ENCODE data around the gene SH3TC2.

The SH3TC2 gene

DNA sequence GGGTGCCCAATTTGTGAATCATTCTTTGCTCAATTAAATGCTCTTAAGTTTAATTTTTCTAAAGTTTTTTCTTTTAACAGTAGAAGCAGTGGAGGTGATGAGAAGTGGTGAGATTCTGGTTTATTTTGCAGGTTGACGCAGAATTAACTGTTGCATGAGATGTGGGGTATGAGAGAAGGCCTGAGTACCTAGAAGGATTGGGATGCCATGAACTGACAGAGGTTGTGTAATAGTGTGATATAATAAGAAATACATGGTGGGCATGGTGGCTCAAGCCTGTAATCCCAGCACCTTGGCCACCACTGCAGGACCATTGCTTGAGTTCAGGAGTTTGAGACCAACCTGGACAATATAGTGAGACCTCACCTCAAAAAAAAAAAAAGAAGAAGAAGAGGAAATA is 8.4 kb upstream of the SH3TC2 start:
- DNase-seq (ENCODE audit: low read depth) = no peak
- H3K4me3 ChIP-seq (ENCODE audit: low read depth, low read length) = no peak overlapping the region
- TF ChIP-seq MYC (IDR thresholded peaks at IDR 0.05; ENCODE audit: low read depth, low read length) (no peak), POLR2A (IDR thresholded peaks at IDR 0.05; ENCODE audit: extremely low read depth, insufficient read length) (no peak)
- TF ChIP-seq, protein P1, sequence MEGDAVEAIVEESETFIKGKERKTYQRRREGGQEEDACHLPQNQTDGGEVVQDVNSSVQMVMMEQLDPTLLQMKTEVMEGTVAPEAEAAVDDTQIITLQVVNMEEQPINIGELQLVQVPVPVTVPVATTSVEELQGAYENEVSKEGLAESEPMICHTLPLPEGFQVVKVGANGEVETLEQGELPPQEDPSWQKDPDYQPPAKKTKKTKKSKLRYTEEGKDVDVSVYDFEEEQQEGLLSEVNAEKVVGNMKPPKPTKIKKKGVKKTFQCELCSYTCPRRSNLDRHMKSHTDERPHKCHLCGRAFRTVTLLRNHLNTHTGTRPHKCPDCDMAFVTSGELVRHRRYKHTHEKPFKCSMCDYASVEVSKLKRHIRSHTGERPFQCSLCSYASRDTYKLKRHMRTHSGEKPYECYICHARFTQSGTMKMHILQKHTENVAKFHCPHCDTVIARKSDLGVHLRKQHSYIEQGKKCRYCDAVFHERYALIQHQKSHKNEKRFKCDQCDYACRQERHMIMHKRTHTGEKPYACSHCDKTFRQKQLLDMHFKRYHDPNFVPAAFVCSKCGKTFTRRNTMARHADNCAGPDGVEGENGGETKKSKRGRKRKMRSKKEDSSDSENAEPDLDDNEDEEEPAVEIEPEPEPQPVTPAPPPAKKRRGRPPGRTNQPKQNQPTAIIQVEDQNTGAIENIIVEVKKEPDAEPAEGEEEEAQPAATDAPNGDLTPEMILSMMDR (IDR thresholded peaks at IDR 0.05; ENCODE audit: low read depth, low read length) = no peak
- TF ChIP-seq, protein P2, sequence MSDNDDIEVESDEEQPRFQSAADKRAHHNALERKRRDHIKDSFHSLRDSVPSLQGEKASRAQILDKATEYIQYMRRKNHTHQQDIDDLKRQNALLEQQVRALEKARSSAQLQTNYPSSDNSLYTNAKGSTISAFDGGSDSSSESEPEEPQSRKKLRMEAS (IDR thresholded peaks at IDR 0.05; ENCODE audit: low read depth, low read length) = no peak

DNA sequence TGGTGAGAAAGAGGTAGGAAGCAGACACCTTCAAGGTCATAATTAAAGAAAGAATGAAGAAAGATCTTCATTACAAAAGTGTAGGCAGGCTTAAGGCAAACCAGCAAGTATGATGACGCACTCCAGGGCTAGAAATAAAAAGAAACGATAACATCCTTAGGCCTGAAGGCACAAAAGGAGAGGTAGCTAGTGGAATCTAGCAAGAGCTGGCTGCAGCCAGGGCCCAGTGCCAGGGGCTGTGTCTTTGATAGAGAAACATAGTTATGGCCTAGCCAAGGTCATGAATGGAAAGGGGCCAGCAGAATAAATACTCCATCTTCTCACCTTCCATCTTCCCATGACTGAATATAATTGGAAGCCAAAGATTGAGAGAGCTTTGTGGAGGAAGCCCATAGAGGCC is 6.8 kb upstream of the SH3TC2 start:
- TF ChIP-seq MYC (IDR thresholded peaks at IDR 0.05; ENCODE audit: low read depth, low read length) = no peak
- no peak for TF ChIP-seq POLR2A (IDR thresholded peaks at IDR 0.05; ENCODE audit: extremely low read depth, insufficient read length)
- TF ChIP-seq, protein P2 (IDR thresholded peaks at IDR 0.05; ENCODE audit: low read depth, low read length) = no peak
- TF ChIP-seq, protein P1 (IDR thresholded peaks at IDR 0.05; ENCODE audit: low read depth, low read length) = no peak
- no peak for DNase-seq (ENCODE audit: low read depth)
- H3K4me3 ChIP-seq (ENCODE audit: low read depth, low read length) = no peak overlapping the region

DNA sequence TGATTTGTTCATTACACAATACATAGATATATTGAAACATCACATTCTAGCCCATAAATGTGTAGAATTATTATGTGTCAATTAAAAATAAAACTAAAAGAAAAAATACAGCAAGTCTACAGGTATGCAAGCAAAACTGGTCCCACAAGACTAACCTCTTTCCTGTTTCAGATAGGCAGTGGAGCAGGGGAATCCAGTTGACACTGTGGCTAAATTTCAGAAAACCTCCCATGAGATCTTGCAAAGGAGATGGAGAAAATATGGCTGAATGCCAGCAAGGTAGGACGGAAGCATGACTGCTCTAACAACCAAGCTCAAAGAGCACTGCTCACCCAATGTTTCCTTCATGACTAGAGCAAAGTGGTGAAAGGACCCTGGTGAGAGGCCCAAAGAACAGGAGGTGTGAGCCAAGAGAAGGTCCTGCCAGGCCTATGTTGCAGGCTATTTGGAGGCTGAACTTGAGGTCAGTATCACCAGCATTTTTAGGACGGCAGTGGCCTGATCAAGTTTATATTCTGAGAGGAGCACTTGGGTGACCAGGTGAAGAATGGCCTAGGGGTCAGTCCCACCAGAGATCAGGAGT is 1.1 kb upstream of the SH3TC2 start:
- no peak for DNase-seq (ENCODE audit: low read depth)
- H3K4me3 ChIP-seq (ENCODE audit: low read depth, low read length) = no peak overlapping the region
- TF ChIP-seq, protein P1 (IDR thresholded peaks at IDR 0.05; ENCODE audit: low read depth, low read length) = no peak
- TF ChIP-seq MYC (IDR thresholded peaks at IDR 0.05; ENCODE audit: low read depth, low read length) = no peak
- no peak for TF ChIP-seq POLR2A (IDR thresholded peaks at IDR 0.05; ENCODE audit: extremely low read depth, insufficient read length)
- TF ChIP-seq, protein P2 (IDR thresholded peaks at IDR 0.05; ENCODE audit: low read depth, low read length) = no peak

DNA sequence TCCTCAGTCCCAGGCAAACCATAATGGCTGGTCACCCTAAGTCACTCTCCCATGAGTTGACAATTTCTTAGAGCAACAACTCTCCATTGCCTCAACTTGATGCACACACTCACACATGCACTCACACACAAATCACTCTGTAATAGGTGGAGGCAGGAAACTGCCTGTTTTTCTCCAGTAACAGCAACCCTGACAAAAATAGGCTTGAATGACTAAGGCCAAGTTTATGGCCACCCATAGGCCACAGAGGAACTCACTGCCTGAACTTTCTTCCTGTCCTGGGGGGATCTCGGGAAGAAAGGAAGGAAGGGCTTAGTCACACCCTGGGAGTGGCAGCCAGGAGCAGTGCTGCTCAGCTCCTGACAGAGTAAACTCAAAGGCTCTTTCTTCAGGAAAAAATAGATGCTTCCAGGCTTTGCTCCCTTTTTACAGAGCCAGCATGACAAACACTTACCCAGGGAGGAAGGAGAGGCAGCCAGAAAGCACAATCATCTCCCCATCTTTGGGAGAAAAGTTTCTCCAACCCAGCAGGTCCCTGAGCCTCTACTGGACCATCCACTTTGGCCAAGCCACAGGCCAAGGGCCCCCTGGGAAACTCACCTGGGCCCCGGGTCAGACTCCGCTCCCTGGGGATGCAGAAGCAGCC is 368 bp downstream of the SH3TC2 start:
- peak; percentile 64 for DNase-seq (ENCODE audit: low read depth)
- H3K4me3 ChIP-seq (ENCODE audit: low read depth, low read length) = no peak overlapping the region
- no peak for TF ChIP-seq POLR2A (IDR thresholded peaks at IDR 0.05; ENCODE audit: extremely low read depth, insufficient read length)
- TF ChIP-seq, protein P2 (IDR thresholded peaks at IDR 0.05; ENCODE audit: low read depth, low read length) = no peak
- no peak for TF ChIP-seq MYC (IDR thresholded peaks at IDR 0.05; ENCODE audit: low read depth, low read length)
- TF ChIP-seq, protein P1 (IDR thresholded peaks at IDR 0.05; ENCODE audit: low read depth, low read length) = no peak

DNA sequence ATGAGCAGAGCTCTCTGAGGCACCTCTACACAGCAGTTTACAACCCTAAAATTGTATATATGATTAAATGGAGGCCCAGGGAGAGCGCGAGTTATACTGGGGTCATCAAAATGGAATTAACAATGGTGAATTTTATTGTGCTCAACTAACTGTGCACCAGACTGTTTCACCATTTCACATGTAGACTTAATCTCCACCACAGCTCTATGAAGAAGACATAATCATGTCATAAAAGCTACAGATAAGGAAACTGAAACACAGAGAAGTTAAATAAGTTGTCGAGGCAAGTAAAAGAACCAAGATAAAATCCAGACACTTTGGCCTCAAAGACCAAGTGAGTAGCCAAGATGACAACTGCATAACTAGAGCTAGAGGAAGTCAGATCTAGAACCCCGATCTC is 1.5 kb downstream of the SH3TC2 start:
- H3K4me3 ChIP-seq (ENCODE audit: low read depth, low read length) = no peak overlapping the region
- DNase-seq (ENCODE audit: low read depth) = no peak
- no peak for TF ChIP-seq MYC (IDR thresholded peaks at IDR 0.05; ENCODE audit: low read depth, low read length)
- TF ChIP-seq, protein P1 (IDR thresholded peaks at IDR 0.05; ENCODE audit: low read depth, low read length) = no peak
- TF ChIP-seq POLR2A (IDR thresholded peaks at IDR 0.05; ENCODE audit: extremely low read depth, insufficient read length) = no peak
